Loucy (cell line): ENCODE results near the gene BCAR3.

Experiments
- H2AFZ ChIP-seq: fragments of 200-600 bp; sonication (generic); 2 replicates; pipeline ENCODE4 v1.6.0; 2016; ENCODE audit warnings: antibody characterized with exemption, mild to moderate bottlenecking, low read length, moderate library complexity
- H3F3A ChIP-seq: fragments of 200-600 bp; 2 replicates; pipeline ENCODE4 v1.6.0; 2016; ENCODE audit warnings: antibody characterized with exemption, low read depth, mild to moderate bottlenecking
- H3K27me3 ChIP-seq: fragments of 200-600 bp; sonication (generic); 2 replicates; pipeline ENCODE4 v1.6.1; 2014; ENCODE audit warnings: low read length, mild to moderate bottlenecking; ENCODE audit not compliant: insufficient read depth, poor library complexity, severe bottlenecking
- H3K36me3 ChIP-seq: fragments of 200-600 bp; sonication (generic); 2 replicates; pipeline ENCODE4 v1.6.1; 2016; ENCODE audit warnings: low read length; ENCODE audit not compliant: insufficient read depth
- H3K4me1 ChIP-seq: fragments of 200-600 bp; sonication (generic); 2 replicates; pipeline ENCODE4 v1.5.1; 2014; ENCODE audit warnings: low read length, mild to moderate bottlenecking; ENCODE audit not compliant: insufficient read depth, poor library complexity, severe bottlenecking
- H3K4me2 ChIP-seq: fragments of 200-600 bp; sonication (generic); 2 replicates; pipeline ENCODE4 v1.6.0; 2014; ENCODE audit warnings: antibody characterized with exemption, low read length, low read depth, mild to moderate bottlenecking; ENCODE audit not compliant: poor library complexity, severe bottlenecking
- H3K4me3 ChIP-seq: fragments of 200-600 bp; sonication (generic); 2 replicates; pipeline ENCODE4 v1.5.1; 2014; ENCODE audit warnings: low read length, mild to moderate bottlenecking, mixed read lengths; ENCODE audit not compliant: poor library complexity, severe bottlenecking
- H3K79me2 ChIP-seq: fragments of 200-600 bp; sonication (generic); 2 replicates; pipeline ENCODE4 v1.6.1; 2014; ENCODE audit warnings: low read length; ENCODE audit not compliant: insufficient read depth
- H3K9ac ChIP-seq: fragments of 200-600 bp; sonication (generic); 2 replicates; pipeline ENCODE4 v1.6.0; 2014; ENCODE audit warnings: mild to moderate bottlenecking, low read depth, low read length, moderate library complexity; ENCODE audit not compliant: poor library complexity, severe bottlenecking
- H3K9me2 ChIP-seq: fragments of 200-600 bp; sonication (generic); replicated peaks from 2 replicates; pipeline ENCODE4 v1.6.1; 2016; ENCODE audit warnings: low read depth, low read length, mixed read lengths
- H3K9me3 ChIP-seq: fragments of 200-600 bp; sonication (generic); 2 replicates; pipeline ENCODE4 v1.6.1; 2014; ENCODE audit warnings: mild to moderate bottlenecking, antibody characterized with exemption, low read length, low read depth; ENCODE audit not compliant: insufficient read depth
- H4K20me1 ChIP-seq: fragments of 200-600 bp; sonication (generic); 2 replicates; pipeline ENCODE4 v1.6.0; 2014; ENCODE audit warnings: antibody characterized with exemption, low read length, mild to moderate bottlenecking; ENCODE audit not compliant: insufficient read depth, poor library complexity, severe bottlenecking
- CTCF ChIP-seq: fragments of 200-600 bp; sonication (generic); conservative IDR thresholded peaks from 2 replicates; pipeline ENCODE4 v1.5.1; 2014; ENCODE audit warnings: mild to moderate bottlenecking, antibody characterized with exemption, low read length
- EZH2phosphoT487 ChIP-seq: fragments of 200-600 bp; IDR thresholded peaks from 2 replicates; pipeline ENCODE4 v1.6.1; 2018; ENCODE audit warnings: antibody characterized with exemption, mild to moderate bottlenecking, moderate library complexity, borderline replicate concordance

The BCAR3 gene

DNA sequence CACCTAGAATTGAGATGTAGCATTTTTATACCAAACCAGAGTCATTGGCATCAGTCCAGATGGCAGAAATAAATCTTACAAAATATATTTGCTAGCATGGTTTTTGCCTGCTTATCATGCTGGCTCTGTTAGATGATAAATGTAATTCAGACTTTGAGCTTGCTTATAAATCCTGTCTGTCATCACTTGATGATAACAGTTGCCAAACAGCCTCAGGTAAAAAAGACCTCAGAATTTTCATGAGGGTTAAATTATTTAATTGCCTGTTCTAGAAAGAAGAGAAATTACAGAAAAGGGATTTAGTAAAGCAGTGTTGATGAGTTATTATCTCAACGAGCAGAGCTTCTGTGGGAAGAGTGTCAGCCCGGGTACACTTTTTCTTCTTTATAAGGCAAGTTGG lies 150.4 kb downstream of the BCAR3 start:
- Histone ChIP-seq H3K79me2 (no peaks in the 10 kb centered on the region), H2AFZ (no peak overlapping the region), H3K27me3 (no peaks in the 10 kb centered on the region), H3K36me3 (peaks cover 12% of the 10 kb centered on the region), H3K9me3 (no peaks in the 10 kb centered on the region), H4K20me1 (no peaks in the 10 kb centered on the region), H3K4me2 (no peak overlapping the region), H3F3A (no peaks in the 10 kb centered on the region), H3K4me3 (no peak overlapping the region), H3K4me1 (no peaks in the 10 kb centered on the region), H3K9me2 (no peaks in the 10 kb centered on the region), H3K9ac (no peak overlapping the region)
- no peak for TF ChIP-seq CTCF
- TF ChIP-seq EZH2phosphoT487 = no peak

DNA sequence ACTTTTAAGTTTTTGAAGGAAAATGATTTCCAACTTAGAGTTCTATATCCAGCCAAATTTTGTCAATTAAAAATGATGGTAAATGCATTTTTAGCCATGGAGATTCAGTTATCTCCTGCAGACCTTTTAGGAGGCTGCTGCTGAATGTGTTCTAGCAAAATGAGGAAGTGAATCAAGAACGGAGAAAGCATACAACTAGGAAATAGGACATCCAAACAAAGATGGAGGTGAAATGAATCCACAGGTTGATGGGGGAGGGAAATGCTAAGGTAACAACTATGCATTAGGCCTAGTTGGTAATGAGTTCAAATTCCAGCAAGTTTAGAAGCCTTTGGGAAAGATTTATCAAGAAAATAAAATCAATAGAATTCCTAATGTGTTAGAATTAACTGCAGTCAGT lies 153.2 kb downstream of the BCAR3 start:
- Histone ChIP-seq H3K9me2 (no peaks in the 10 kb centered on the region), H3K4me2 (no peak overlapping the region), H3K27me3 (no peaks in the 10 kb centered on the region), H3K9me3 (no peaks in the 10 kb centered on the region), H3K36me3 (peaks cover 7% of the 10 kb centered on the region; the same call in 1 of the 2 replicates), H2AFZ (no peak overlapping the region), H3K9ac (no peak overlapping the region), H3F3A (no peaks in the 10 kb centered on the region), H4K20me1 (no peaks in the 10 kb centered on the region), H3K4me1 (no peaks in the 10 kb centered on the region), H3K79me2 (no peaks in the 10 kb centered on the region), H3K4me3 (no peak overlapping the region)
- no peak for TF ChIP-seq EZH2phosphoT487
- no peak for TF ChIP-seq CTCF

DNA sequence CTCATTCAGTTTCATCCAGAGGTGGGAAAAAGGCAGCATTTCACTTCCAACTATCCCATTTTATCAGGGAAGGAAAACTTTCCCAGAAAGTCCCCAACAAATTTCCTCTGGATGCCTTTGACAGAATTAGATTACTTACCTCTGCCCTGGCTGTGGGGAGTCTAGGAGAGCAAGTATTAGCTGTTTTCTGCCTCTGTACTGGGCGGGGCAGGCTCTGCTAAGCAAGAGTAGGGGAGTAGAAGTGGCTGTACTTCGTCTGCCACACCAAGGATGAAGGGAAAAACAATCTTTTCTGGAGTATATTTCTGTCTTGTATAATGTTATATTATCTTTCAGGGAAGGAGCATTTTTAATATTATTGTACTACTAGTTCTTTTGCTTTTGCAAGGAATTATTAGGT lies 155.2 kb downstream of the BCAR3 start:
- peaks cover 5% of the 10 kb centered on the region; the same call in 1 of the 2 replicates for H3K36me3 ChIP-seq
- no peaks in the 10 kb centered on the region for H4K20me1 ChIP-seq
- no peak overlapping the region for H2AFZ ChIP-seq
- H3K9me3 ChIP-seq = no peaks in the 10 kb centered on the region
- no peaks in the 10 kb centered on the region for H3F3A ChIP-seq
- H3K4me3 ChIP-seq = no peak overlapping the region
- no peaks in the 10 kb centered on the region for H3K4me1 ChIP-seq
- no peaks in the 10 kb centered on the region for H3K79me2 ChIP-seq
- no peak overlapping the region for H3K9ac ChIP-seq
- TF ChIP-seq EZH2phosphoT487 = no peak
- TF ChIP-seq CTCF = no peak
- no peaks in the 10 kb centered on the region for H3K27me3 ChIP-seq
- no peak overlapping the region for H3K4me2 ChIP-seq
- H3K9me2 ChIP-seq = no peaks in the 10 kb centered on the region
